Kidney tubule cell (primary cell): ENCODE data around the gene CFAP299.

ENCODE experiments used
- DNase-seq: peaks from one replicate; pipeline ENCODE4 v3.0.0-alpha.2; 2018; ENCODE audit warnings: low spot score

CFAP299 gene

DNA sequence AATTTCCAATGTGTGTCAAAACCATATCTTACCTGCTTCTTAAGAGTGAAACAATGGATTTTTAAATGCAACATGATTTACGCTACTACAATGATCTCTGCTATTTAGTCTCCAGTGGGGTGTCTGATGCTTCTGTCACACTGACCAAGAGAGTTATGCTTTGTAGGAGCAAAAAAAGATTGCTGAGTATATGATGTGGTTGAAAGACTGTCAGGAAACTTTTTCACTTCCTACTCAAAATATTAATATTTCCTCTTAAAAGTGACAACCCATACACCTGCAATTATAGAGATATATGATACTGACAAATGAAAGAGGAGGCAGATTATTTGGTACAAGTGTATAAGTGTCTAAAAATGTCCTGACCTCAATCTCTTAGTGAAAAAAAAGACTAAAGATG lies 589.8 kb downstream of the CFAP299 start:
- no peak for DNase-seq

DNA sequence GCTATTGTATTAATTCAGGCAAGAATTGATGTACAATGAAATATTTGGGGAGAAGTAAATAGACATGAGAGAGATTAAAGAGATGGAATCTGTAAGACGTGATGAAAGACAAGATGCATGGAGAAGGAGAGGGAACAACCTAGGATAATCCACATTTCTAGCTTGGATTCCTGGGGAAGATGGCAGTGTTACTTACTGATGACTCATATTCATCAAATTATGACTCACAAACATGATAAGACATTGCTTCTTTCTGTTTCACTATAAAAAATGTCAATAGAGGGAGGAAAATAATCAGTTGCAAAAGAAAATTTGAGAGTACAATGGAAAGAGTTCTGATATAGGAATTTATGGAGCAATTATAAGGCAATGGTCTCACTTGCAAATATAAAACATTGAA lies 590.9 kb downstream of the CFAP299 start:
- DNase-seq, result peak; percentile 35

GRCh38 chr4:80926891-80927290 lies 591.4 kb downstream of the CFAP299 start:
- DNase-seq, result no peak

GRCh38 chr4:80927420-80927819 lies 591.9 kb downstream of the CFAP299 start:
- DNase-seq, result no peak

DNA sequence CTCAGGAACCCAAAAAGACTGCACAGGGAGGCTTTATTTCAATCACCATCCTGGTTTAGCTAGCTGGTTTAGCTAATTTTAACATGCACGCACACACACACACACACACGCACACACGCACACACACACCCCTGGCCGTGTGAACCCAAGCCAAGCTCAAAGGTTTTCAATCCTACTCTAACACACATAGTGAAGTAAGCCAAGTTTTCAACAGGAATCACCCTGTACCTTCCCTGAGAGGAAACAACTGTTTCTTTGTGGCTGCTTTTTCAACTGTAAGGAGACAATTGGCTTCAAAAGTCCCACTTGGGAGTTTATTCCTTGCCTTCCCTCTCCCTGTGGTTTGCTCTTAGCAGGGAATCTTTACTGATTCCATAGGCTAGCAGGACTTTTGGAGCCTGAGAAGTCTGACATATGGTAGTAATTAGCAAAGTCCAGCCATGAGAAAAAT lies 596.1 kb downstream of the CFAP299 start:
- no peak for DNase-seq

- DNase-seq, result no peak
Measured at GRCh38 chr4:80948141-80948540, 612.6 kb downstream of the CFAP299 start.

DNA sequence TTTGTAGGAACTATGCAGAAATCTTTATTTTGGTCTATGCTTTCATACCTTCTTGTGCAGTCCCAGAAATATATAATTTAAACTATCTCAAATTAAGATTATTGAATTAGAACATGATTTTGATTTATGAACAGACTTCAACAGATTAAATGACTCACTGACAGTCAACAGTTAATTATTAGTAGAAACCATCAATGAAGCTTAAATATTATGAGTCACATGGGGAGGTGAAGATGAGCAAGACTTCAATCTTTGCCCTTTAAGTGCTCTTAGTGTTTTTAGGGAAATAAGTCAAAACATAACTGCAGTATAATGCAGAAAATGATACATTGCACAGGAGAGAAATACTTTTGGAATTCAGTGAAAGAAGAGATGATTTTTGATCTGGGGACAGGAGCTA lies 613.5 kb downstream of the CFAP299 start:
- peak; percentile 63 for DNase-seq

DNA sequence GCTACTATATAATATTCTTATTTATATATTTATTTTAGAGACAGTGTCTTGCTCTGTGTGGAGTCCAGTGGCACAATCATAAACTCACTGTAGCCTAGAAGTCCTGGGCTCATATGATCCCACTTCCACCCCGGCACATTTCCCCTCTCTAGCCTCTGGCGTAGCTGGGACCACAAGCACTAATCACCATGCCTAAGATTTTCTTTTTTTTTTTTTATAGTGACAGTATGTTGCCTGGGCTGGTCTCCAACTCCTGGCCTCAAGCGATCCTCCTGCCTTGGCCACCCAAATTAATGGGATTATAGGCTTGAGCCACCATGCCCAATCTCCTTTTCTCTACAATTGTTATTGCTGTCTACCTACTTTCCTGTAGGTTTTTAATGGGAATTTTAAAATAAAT lies 620.9 kb downstream of the CFAP299 start:
- DNase-seq, result no peak

DNA sequence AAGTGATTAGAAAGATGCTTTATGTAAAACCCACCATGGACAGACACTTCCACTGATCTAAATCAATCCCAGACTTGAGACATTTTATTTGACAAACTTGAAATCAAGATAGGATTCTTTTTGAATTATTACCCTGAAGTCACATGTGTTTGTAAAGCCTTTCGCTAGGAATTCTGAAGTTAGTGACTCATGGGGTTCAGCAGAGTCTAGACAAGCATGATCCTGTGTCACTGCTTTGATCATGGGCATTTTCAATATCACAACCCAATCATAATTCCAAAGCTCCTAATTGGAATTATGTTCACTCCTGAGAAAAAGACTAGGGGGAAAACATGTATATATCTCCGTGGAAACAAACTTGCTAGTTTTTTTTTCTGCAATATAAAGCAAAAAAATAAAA lies 627.5 kb downstream of the CFAP299 start:
- DNase-seq, result peak; percentile 53

GRCh38 chr4:80967346-80967745 lies 631.8 kb downstream of the CFAP299 start:
- no peak for DNase-seq

- no peak for DNase-seq
Measured at GRCh38 chr4:80980239-80980638, 644.7 kb downstream of the CFAP299 start.

DNA sequence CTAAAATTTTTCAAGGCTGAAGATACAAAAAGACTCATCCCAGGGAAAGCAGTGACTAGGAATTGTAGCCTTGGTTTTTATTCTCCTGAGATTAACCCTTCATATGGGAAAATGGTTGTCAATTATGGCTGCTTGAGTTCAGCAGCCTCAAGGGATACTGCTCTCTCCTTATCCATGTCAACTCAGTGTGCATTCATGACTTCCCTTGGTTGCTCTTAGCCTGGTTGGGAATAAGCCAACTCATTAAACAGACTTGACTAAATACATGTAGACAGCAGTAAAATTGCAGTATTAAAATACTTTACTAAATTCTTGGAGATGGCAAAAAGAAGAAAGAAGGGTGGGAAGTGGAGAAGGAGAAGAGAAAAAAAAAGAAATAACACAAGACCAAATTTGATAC lies 650.5 kb downstream of the CFAP299 start:
- no peak for DNase-seq

DNA sequence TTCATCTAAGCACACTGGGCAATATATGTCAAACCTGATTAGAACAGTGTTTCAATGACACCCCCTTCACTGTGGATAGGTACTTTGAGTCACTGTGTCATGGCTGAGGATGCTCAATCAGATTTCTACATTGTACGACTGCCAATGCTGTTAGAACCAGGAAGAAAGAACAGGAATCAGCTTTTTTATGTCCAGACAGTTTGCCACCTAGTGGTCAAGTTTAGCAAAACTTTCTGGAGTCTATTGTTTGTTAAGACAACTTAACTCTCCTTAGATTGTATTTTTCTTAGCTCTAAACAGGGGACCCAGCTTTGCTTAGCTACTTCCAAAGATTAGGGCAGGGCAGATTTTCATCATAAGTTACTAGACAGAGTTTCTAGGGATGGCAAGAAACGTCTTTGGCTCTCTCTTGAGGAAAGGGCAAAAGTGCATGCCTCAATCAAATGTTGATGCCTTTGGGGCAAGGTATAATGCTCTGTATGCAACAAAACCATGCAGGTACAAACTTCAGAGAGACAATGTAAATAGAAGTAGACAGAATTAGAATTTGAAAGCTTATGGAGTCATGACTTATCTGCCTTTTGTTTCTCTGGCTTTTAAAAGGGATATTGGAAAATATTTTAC lies 654.5 kb downstream of the CFAP299 start:
- peak; percentile 65 for DNase-seq

DNA sequence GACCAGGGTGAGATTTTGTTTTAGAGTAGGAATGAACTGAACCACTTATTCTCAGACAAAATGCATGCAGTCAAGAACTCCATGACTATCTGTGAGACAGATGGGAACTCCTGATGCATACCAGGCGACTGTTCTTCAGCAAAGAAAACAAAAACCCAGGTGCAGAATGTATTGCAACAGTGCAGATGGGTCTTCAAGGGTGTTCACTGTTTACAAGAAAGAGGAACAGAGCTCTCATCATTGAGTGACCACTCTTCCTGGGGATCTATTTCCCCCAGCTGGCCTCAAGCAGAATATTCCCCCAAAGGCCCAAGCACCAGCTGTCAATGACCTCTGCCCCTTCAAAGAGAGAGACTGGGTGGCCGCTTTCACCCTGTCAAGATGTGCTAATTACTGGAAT lies 655.3 kb downstream of the CFAP299 start:
- DNase-seq, result no peak

DNA sequence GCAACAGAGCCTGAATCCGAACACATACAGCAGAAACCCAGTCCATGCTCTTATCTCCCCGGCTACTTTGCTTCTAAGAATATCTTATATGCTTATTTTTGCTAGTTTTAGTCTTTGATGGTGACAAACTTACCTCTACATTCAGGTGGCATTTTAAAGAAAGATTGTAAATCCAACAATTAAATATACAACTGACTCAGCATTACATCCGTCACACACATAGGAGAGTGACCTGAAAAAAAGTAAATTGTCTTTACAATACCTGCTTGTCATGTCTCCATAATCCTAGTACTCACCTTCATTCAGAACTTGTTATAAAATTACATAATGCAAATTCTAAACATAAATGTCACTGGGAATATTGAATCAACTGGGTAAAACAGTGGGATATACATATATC lies 664.4 kb downstream of the CFAP299 start:
- no peak for DNase-seq

DNA sequence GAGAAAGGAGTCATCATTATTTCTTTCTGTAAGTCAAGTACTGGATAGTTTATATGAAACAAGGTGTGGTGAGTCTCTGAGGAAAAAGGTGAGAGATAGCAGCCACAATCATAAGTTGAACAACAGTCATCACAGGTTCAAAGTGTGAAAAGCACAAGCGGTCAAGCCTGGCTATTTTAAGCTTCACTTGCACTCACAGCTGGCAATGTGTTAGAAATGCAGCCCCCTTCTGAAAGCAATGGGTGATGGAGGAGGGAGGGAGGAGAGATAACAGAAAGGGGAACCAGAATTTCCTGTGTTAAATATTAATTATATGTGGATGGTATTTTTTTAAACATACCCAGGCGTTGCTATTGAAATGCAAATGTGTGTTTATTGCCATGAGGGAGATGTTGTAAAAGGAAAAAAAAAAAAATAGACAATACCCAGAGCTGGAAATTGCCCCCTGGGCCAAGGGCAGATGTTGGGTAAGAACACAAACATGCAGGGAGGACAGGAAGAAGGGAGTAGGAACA lies 668.1 kb downstream of the CFAP299 start:
- no peak for DNase-seq

DNA sequence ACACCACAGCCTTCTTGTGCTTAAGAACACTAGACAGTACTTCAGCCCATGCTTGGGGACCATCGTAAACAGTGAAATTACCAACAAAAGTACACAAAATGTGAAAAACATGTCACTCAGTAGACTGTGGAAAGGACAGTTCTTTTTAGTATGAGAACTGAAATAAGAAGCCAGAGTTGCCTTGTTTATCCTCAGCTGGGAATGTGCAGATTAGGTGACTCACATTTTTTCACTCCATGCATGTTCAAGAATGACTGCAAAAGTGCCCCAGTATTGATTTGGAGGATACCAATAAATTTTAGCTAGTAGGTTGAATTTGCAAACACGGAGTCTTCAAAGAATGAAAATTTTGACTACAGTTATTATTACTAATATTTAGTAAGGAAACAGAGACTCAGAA lies 671.9 kb downstream of the CFAP299 start:
- DNase-seq, result no peak
